OCI-LY1 (cell line): ENCODE data around the gene ZSWIM3.

Experiments used
- CTCF ChIP-seq: fragments of 200-600 bp; sonication (generic), shearing (Covaris generic); IDR thresholded peaks from 2 replicates; pipeline ENCODE4 v1.5.1; 2017; ENCODE audit warnings: mild to moderate bottlenecking, antibody characterized with exemption, low read length, moderate library complexity, mixed read lengths
- EZH2 ChIP-seq: fragments of 200-600 bp; sonication (generic), shearing (Covaris generic); IDR thresholded peaks from 2 replicates; pipeline ENCODE4 v1.8.0; 2017; ENCODE audit warnings: borderline replicate concordance, mixed run types, mild to moderate bottlenecking, antibody characterized with exemption, low read length, moderate library complexity, mixed read lengths

GRCh38 chr20:45867136-45867818 is 9.9 kb downstream of the ZSWIM3 start:
- TF ChIP-seq CTCF (no peak), EZH2 (no peak)
